Neural progenitor cell (in vitro differentiated cells): ENCODE results near the gene PRSS57. TPM values are rescaled to one million over a fixed set of nuclear protein-coding genes. Genes with fewer than 3 reads are reported as not detected.
"Not testable (repeated sequence)": the region's sequence is repeated elsewhere in the genome, so short reads cannot be mapped to it uniquely, and the experiment has no call there.

ENCODE experiments used
- DNase-seq: peaks from one replicate; pipeline ENCODE4 v3.0.0-alpha.2; 2016; ENCODE audit warnings: low spot score
- H2AFZ ChIP-seq: fragments of 200-600 bp; sonication (generic); replicated peaks from 2 replicates; pipeline ENCODE4 v1.6.1; 2016; ENCODE audit warnings: antibody characterized with exemption
- H3F3A ChIP-seq: fragments of 200-600 bp; sonication (generic); 2 replicates; pipeline ENCODE4 v1.6.1; 2016; ENCODE audit warnings: antibody characterized with exemption, low read depth
- H3K27ac ChIP-seq: fragments of 200-600 bp; sonication (generic); 2 replicates; pipeline ENCODE4 v1.5.1; 2016; ENCODE audit warnings: mild to moderate bottlenecking
- H3K27me3 ChIP-seq: fragments of 200-600 bp; sonication (generic); 2 replicates; pipeline ENCODE4 v1.6.1; 2016; ENCODE audit warnings: mild to moderate bottlenecking, moderate library complexity
- H3K36me3 ChIP-seq: fragments of 200-600 bp; sonication (generic); 2 replicates; pipeline ENCODE4 v1.5.1; 2016
- H3K4me1 ChIP-seq: fragments of 200-600 bp; sonication (generic); 2 replicates; pipeline ENCODE4 v1.6.1; 2016; ENCODE audit warnings: mixed run types
- H3K4me2 ChIP-seq: fragments of 200-600 bp; sonication (generic); 2 replicates; pipeline ENCODE4 v1.6.1; 2016
- H3K4me3 ChIP-seq: fragments of 200-600 bp; sonication (generic); 2 replicates; pipeline ENCODE4 v1.5.1; 2016
- H3K79me2 ChIP-seq: fragments of 200-600 bp; sonication (generic); 2 replicates; pipeline ENCODE4 v1.6.1; 2016; ENCODE audit warnings: low read depth
- H3K9ac ChIP-seq: fragments of 200-600 bp; sonication (generic); 2 replicates; pipeline ENCODE4 v1.6.1; 2016
- H3K9me3 ChIP-seq: fragments of 200-600 bp; sonication (generic); 2 replicates; pipeline ENCODE4 v1.5.1; 2016; ENCODE audit warnings: low read depth
- H4K20me1 ChIP-seq: fragments of 200-600 bp; sonication (generic); 2 replicates; pipeline ENCODE4 v1.6.1; 2016; ENCODE audit warnings: low read depth
- H3K27ac Mint-ChIP-seq: 3 replicates; pipeline ENCODE4 v1.8.0; 2021; ENCODE audit warnings: mixed read lengths
- H3K27me3 Mint-ChIP-seq: 2 replicates; pipeline ENCODE4 v1.8.0; 2022; ENCODE audit warnings: low read depth, mild to moderate bottlenecking, inconsistent platforms, moderate library complexity, mixed read lengths; ENCODE audit not compliant: insufficient read depth
- H3K36me3 Mint-ChIP-seq: 3 replicates; pipeline ENCODE4 v1.8.0; 2021; ENCODE audit warnings: mixed read lengths
- H3K4me1 Mint-ChIP-seq: 3 replicates; pipeline ENCODE4 v1.8.0; 2021; ENCODE audit warnings: mixed read lengths
- H3K4me3 Mint-ChIP-seq: 3 replicates; pipeline ENCODE4 v1.8.0; 2021; ENCODE audit warnings: mild to moderate bottlenecking, moderate library complexity, mixed read lengths
- H3K9me3 Mint-ChIP-seq: 3 replicates; pipeline ENCODE4 v1.8.0; 2020; ENCODE audit warnings: mixed read lengths
- EZH2 ChIP-seq: fragments of 200-600 bp; sonication (generic); IDR thresholded peaks from 2 replicates; pipeline ENCODE4 v1.6.1; 2017; ENCODE audit warnings: antibody characterized with exemption, mild to moderate bottlenecking, moderate library complexity
- EZH2phosphoT487 ChIP-seq: fragments of 200-600 bp; sonication (generic); IDR thresholded peaks from 2 replicates; pipeline ENCODE4 v1.6.1; 2017; ENCODE audit warnings: antibody characterized with exemption
- total RNA-seq: library from RNA; depleted of rRNA; stranded (reverse); fragments of >200 nt; gene quantifications from 2 replicates; pipeline ENCODE4 v1.2.3, GENCODE V29; 2015; ENCODE audit warnings: low replicate concordance
- TF ChIP-seq, protein P1 (sequence below): fragments of 200-600 bp; sonication (generic); IDR thresholded peaks from 2 replicates; pipeline ENCODE4 v1.5.1; 2017; ENCODE audit warnings: antibody characterized with exemption, mild to moderate bottlenecking

The PRSS57 gene
- total RNA-seq, 1 donor from 2014 or later = not detected

DNA sequence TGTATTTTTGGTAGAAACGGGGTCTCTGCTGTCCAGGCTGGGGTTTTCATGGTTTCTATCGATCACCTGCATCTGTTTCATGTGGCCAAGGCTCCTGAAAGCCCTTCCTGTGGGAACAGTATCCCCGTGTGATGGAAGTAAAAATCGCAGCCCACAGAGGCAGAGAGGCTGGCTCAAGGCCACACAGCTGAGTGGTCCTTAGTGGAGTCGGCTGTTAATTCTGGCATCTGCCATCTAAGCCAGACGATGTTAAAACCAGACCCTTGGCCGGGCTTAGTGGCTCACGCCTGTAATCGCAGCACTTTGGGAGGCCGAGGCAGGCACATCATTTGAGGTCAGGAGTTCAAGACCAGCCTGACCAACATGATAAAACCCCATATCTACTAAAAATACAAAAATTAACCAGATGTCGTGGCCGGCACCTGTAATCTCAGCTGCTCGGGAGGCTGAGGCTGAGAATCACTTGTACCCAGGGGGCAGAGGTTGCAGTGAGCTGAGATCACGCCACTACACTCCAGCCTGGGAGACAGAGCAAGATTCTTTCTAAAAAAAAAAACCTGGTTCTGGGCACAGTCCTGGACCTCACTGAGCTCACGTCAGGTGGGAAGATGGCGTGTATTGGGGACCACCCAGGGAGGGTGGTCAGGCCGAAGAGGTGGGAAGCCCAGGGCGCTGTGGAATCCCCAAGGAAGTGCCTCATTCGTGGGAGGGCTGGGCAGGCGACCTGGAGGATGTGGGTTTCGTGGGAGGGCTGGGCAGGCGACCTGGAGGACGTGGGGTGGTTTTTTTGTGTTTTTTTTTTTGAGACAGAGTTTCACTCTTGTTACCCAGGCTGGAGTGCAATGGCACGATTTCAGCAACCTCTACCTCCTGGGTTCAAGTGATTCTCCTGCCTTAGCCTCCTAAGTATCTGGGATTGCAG lies 37.2 kb upstream of the PRSS57 start:
- H3K79me2 ChIP-seq = no peaks in the 10 kb centered on the region
- H4K20me1 ChIP-seq = peaks cover 8% of the 10 kb centered on the region
- Mint-ChIP-seq H3K27ac (no peak overlapping the region), H3K4me1 (peaks cover 5% of the 10 kb centered on the region), H3K9me3 (no peaks in the 10 kb centered on the region), H3K4me3 (no peak overlapping the region), H3K36me3 (peaks cover 9% of the 10 kb centered on the region), H3K27me3 (no peaks in the 10 kb centered on the region)
- H3K4me1 ChIP-seq = no peaks in the 10 kb centered on the region
- no peak overlapping the region for H3K4me2 ChIP-seq
- no peak overlapping the region for H2AFZ ChIP-seq
- H3K27ac ChIP-seq = no peak overlapping the region
- no peak overlapping the region for H3K9ac ChIP-seq
- no peak overlapping the region for H3K4me3 ChIP-seq
- DNase-seq = no peak
- H3K27me3 ChIP-seq = no peaks in the 10 kb centered on the region
- TF ChIP-seq, protein P1, sequence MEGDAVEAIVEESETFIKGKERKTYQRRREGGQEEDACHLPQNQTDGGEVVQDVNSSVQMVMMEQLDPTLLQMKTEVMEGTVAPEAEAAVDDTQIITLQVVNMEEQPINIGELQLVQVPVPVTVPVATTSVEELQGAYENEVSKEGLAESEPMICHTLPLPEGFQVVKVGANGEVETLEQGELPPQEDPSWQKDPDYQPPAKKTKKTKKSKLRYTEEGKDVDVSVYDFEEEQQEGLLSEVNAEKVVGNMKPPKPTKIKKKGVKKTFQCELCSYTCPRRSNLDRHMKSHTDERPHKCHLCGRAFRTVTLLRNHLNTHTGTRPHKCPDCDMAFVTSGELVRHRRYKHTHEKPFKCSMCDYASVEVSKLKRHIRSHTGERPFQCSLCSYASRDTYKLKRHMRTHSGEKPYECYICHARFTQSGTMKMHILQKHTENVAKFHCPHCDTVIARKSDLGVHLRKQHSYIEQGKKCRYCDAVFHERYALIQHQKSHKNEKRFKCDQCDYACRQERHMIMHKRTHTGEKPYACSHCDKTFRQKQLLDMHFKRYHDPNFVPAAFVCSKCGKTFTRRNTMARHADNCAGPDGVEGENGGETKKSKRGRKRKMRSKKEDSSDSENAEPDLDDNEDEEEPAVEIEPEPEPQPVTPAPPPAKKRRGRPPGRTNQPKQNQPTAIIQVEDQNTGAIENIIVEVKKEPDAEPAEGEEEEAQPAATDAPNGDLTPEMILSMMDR = no peak
- TF ChIP-seq EZH2 (no peak), EZH2phosphoT487 (no peak)
- H3K36me3 ChIP-seq = no peaks in the 10 kb centered on the region
- no peaks in the 10 kb centered on the region for H3K9me3 ChIP-seq
- peaks cover 4% of the 10 kb centered on the region for H3F3A ChIP-seq

DNA sequence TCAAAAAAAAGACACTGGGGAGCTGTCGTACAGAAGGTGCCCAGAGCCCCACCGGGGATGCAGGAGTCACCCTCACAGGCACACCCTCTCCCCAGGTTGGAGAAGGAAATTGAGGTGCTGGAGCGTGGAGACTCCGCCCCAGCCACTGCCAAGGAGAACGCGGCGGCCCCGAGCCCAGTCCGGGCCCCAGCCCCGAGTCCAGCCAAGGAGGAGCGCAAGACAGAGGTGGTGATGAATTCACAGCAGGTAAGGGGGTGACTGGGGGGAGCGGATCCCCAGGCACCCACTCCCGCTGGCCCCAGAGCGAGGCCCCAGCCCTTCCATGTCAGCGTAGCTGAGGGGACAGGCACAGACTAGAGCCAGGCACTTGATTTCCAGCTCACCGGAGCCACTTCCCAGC lies 35.7 kb upstream of the PRSS57 start:
- H3K9ac ChIP-seq = no peak overlapping the region
- no peak for DNase-seq
- peaks cover 2% of the 10 kb centered on the region for H3K27me3 Mint-ChIP-seq

DNA sequence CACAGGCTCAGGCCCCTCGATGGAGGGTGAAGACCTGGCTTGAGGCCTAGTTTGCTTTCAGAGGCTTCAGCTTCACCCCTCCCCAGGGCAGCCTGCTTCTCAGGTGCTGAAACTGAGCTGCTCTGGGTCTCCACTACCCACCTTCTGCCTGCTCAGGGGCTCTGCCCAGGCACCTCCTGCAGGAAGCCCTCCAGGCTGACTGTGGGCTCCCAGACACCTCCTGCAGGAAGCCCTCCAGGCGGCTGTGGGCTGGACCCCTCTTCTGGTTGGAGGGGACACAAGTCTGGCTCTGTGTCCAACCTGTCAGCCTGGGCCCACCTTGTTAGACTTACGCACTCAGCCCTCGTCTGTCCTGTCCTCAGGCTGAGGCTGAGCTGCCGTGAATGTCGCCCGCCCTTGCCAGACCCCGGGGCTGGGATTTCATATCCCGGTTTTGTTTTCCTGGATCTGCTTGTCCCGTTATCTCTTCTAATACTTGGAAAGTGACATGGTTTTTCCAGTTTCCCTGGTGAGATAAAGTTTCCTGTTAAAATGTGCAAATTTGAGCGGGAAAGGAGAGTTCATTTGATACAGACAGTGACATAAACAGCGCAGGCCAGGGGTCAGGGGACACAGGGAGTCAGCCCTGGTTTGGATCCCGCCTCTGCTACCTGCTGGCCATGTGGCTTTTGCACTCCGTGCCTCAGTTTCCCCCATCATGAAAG lies 34.9 kb upstream of the PRSS57 start:
- DNase-seq = no peak
- H4K20me1 ChIP-seq = peaks cover 19% of the 10 kb centered on the region
- no peaks in the 10 kb centered on the region for H3K27me3 ChIP-seq
- H3K27ac ChIP-seq = no peak overlapping the region
- no peak overlapping the region for H3K4me3 Mint-ChIP-seq
- no peak overlapping the region for H3K27ac Mint-ChIP-seq
- H3K4me2 ChIP-seq = no peak overlapping the region
- H3K4me1 ChIP-seq = no peaks in the 10 kb centered on the region
- TF ChIP-seq, protein P1 = no peak
- no peak for TF ChIP-seq EZH2phosphoT487
- no peak for TF ChIP-seq EZH2
- H3F3A ChIP-seq = peaks cover 14% of the 10 kb centered on the region
- H3K9ac ChIP-seq = no peak overlapping the region
- H3K79me2 ChIP-seq = no peaks in the 10 kb centered on the region
- H3K36me3 Mint-ChIP-seq = peaks cover 10% of the 10 kb centered on the region
- H2AFZ ChIP-seq = no peak overlapping the region
- peaks cover 6% of the 10 kb centered on the region for H3K4me1 Mint-ChIP-seq
- H3K9me3 Mint-ChIP-seq = no peaks in the 10 kb centered on the region
- no peaks in the 10 kb centered on the region for H3K36me3 ChIP-seq
- no peak overlapping the region for H3K4me3 ChIP-seq
- H3K27me3 Mint-ChIP-seq = peaks cover 5% of the 10 kb centered on the region
- no peaks in the 10 kb centered on the region for H3K9me3 ChIP-seq

More for the DNA sequence above, 35.7 kb upstream of the PRSS57 start:
- Histone ChIP-seq H4K20me1 (peaks cover 17% of the 10 kb centered on the region), H3K9me3 (no peaks in the 10 kb centered on the region), H3K79me2 (no peaks in the 10 kb centered on the region), H3K4me1 (no peaks in the 10 kb centered on the region), H3K27ac (no peak overlapping the region), H3K4me2 (no peak overlapping the region), H3K4me3 (no peak overlapping the region), H3K27me3 (no peaks in the 10 kb centered on the region), H2AFZ (no peak overlapping the region), H3K36me3 (no peaks in the 10 kb centered on the region), H3F3A (peaks cover 14% of the 10 kb centered on the region)
- Mint-ChIP-seq H3K27ac (no peak overlapping the region), H3K4me3 (no peak overlapping the region), H3K36me3 (peaks cover 10% of the 10 kb centered on the region), H3K4me1 (peaks cover 3% of the 10 kb centered on the region), H3K9me3 (no peaks in the 10 kb centered on the region)
- no peak for TF ChIP-seq EZH2phosphoT487
- TF ChIP-seq, protein P1 = no peak
- TF ChIP-seq EZH2 = no peak

DNA sequence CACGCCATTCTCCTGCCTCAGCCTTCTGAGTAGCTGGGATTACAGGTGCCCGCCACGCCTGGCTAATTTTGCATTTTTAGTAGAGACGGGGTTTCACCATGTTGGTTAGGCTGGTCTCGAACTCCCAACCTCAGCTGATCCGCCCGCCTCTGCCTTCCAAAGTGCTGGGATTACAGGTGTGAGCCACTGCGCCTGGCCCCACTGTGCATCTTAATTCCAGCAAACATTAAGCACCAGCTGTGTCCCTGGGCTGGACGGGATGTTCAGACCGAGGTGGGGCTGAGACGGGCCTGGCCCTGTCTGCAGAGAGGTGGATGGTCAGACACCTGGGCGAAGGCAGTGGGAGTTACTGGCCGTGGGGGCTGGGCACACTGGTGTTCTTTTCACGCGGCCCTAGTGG lies 34.3 kb upstream of the PRSS57 start:
- H3K27ac ChIP-seq, H3K27me3 Mint-ChIP-seq, H3K9me3 Mint-ChIP-seq, H3K9me3 ChIP-seq, H3K27ac Mint-ChIP-seq, DNase-seq, H3K27me3 ChIP-seq, H3K4me3 Mint-ChIP-seq, H2AFZ ChIP-seq, H3K4me1 ChIP-seq, H3K4me1 Mint-ChIP-seq, H3K4me3 ChIP-seq, H3K36me3 ChIP-seq, H3K79me2 ChIP-seq, H3K36me3 Mint-ChIP-seq, H3K4me2 ChIP-seq, H3K9ac ChIP-seq: not testable (repeated sequence)
- H3F3A ChIP-seq = peaks cover 14% of the 10 kb centered on the region
- peaks cover 19% of the 10 kb centered on the region for H4K20me1 ChIP-seq
